DOHH2 (cell line): Measurements from ENCODE around the gene TIGD7.

ENCODE experiments used
- EZH2phosphoT487 ChIP-seq: fragments of 200-600 bp; sonication (generic); IDR thresholded peaks from 2 replicates; pipeline ENCODE4 v1.6.1; 2017; ENCODE audit warnings: borderline replicate concordance, mild to moderate bottlenecking, antibody characterized with exemption, low read length, moderate library complexity, mixed read lengths
- TF ChIP-seq, protein P1 (sequence below): fragments of 200-600 bp; sonication (generic); IDR thresholded peaks from one replicate; pipeline ENCODE4 v1.5.1; 2014; ENCODE audit warnings: antibody characterized with exemption, mild to moderate bottlenecking, low read depth, low read length; ENCODE audit not compliant: poor library complexity, severe bottlenecking

- TF ChIP-seq, protein P1, sequence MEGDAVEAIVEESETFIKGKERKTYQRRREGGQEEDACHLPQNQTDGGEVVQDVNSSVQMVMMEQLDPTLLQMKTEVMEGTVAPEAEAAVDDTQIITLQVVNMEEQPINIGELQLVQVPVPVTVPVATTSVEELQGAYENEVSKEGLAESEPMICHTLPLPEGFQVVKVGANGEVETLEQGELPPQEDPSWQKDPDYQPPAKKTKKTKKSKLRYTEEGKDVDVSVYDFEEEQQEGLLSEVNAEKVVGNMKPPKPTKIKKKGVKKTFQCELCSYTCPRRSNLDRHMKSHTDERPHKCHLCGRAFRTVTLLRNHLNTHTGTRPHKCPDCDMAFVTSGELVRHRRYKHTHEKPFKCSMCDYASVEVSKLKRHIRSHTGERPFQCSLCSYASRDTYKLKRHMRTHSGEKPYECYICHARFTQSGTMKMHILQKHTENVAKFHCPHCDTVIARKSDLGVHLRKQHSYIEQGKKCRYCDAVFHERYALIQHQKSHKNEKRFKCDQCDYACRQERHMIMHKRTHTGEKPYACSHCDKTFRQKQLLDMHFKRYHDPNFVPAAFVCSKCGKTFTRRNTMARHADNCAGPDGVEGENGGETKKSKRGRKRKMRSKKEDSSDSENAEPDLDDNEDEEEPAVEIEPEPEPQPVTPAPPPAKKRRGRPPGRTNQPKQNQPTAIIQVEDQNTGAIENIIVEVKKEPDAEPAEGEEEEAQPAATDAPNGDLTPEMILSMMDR, result no peak
- TF ChIP-seq EZH2phosphoT487, result no peak
Observed at GRCh38 chr16:3262517-3262916, 42.7 kb downstream of the TIGD7 start.
